ENCODE data around the gene VSIG10L2. TPM values are rescaled to one million over a fixed set of nuclear protein-coding genes. Genes with fewer than 3 reads are reported as not detected.
A peak's percentile ranks its signal among the peaks of the same experiment; 100 is the strongest.

Gene VSIG10L2
- total RNA-seq, 1 experiment from 2014 or later, result not detected

DNA sequence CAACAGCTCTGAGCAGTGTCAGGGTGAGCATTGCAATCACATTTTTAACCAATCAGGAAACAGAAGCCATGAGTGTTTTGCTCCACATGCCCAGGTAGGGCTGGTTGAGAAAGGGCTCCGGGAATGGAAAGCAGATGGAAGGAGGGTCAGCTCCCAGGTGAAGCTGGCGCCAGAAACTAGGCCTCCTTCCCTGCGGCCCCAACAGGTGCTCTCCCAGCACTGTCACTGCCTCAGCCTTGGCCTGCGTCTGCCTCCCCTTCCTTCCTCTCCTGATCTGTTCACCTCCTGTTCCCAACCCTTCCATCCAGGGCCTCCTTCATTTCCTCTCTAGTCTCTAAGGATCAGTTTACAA, 4.6 kb upstream of the VSIG10L2 start:
- no peak overlapping the region for H2AK5ac ChIP-seq (ENCODE audit: insufficient read length, low read length)
- H4K20me1 ChIP-seq (ENCODE audit: control insufficient read depth, insufficient read depth, insufficient read length), result no peaks in the 10 kb centered on the region
- H3K27ac ChIP-seq (ENCODE audit: insufficient read length, low read depth, low read length), result no peak overlapping the region
- H2AFZ ChIP-seq (ENCODE audit: low read length), result no peak overlapping the region
- peaks cover 3% of the 10 kb centered on the region; the same call in 1 of the 2 replicates for H3K4me1 ChIP-seq (ENCODE audit: insufficient read depth, low read length)
- H3K18ac ChIP-seq (ENCODE audit: insufficient read length, low read depth, low read length), result peak overlapping the region; percentile 83
- no peaks in the 10 kb centered on the region for H3K27me3 Mint-ChIP-seq (ENCODE audit: low read depth)
- no peak for DNase-seq
- no peak overlapping the region for H2BK5ac ChIP-seq (ENCODE audit: insufficient read length, low read length)
- no peak overlapping the region for H4K5ac ChIP-seq (ENCODE audit: insufficient read length, low read depth, low read length)
- no peak overlapping the region for H2BK120ac ChIP-seq (ENCODE audit: low read depth, low read length, poor library complexity, severe bottlenecking)
- WGBS (ENCODE audit: extremely low coverage, insufficient read length, low lambda C conversion rate), result no CpG with 5 or more reads among the region's 4 CpGs
- no peak overlapping the region for H4K8ac ChIP-seq (replicated peaks; ENCODE audit: insufficient read length, low read depth, low read length)
- H3K4me2 ChIP-seq (ENCODE audit: insufficient read depth, insufficient read length, low read length), result no peak overlapping the region
- no peak overlapping the region for H3K56ac ChIP-seq (ENCODE audit: insufficient read length, low read depth, low read length)
- H3K14ac ChIP-seq (ENCODE audit: insufficient read depth, low read length), result no peak overlapping the region
- no peaks in the 10 kb centered on the region for H3K79me1 ChIP-seq (ENCODE audit: insufficient read depth, low read depth, low read length, poor library complexity, severe bottlenecking)
- H3K4me1 Mint-ChIP-seq, result peaks cover 19 to 27% of the 10 kb centered on the region in 2 experiments
- no peaks in the 10 kb centered on the region for H3K9me3 Mint-ChIP-seq
- no peaks in the 10 kb centered on the region for H3K27me3 ChIP-seq (ENCODE audit: insufficient read depth, low read length)
- H3K4ac ChIP-seq (ENCODE audit: low read depth, low read length), result no peak overlapping the region
- peak overlapping the region in 1 of 3 experiments; percentile 80; a peak in 3 of 7 replicates for H3K27ac Mint-ChIP-seq
- no peak overlapping the region; a peak in 2 of 5 replicates for H3K4me3 Mint-ChIP-seq
- H2BK15ac ChIP-seq (ENCODE audit: low read depth, low read length), result no peak overlapping the region
- no peak overlapping the region for H3T11ph ChIP-seq (ENCODE audit: low read length)
- H2BK12ac ChIP-seq (ENCODE audit: insufficient read length, low read depth, low read length), result no peak overlapping the region
- no peak overlapping the region for H3K23ac ChIP-seq (ENCODE audit: insufficient read length, low read depth, low read length)
- no peaks in the 10 kb centered on the region for H3K23me2 ChIP-seq (ENCODE audit: insufficient read length, low read depth, low read length, poor library complexity, severe bottlenecking)
- H3K36me3 Mint-ChIP-seq (ENCODE audit: insufficient read depth in 1 of 3, low read depth in 3 of 3), result no peaks in the 10 kb centered on the region; a peak in 1 of 7 replicates
- no peak overlapping the region for H3K9ac ChIP-seq (ENCODE audit: extremely low read depth, insufficient read length, low read length)
- TF ChIP-seq, protein P1, sequence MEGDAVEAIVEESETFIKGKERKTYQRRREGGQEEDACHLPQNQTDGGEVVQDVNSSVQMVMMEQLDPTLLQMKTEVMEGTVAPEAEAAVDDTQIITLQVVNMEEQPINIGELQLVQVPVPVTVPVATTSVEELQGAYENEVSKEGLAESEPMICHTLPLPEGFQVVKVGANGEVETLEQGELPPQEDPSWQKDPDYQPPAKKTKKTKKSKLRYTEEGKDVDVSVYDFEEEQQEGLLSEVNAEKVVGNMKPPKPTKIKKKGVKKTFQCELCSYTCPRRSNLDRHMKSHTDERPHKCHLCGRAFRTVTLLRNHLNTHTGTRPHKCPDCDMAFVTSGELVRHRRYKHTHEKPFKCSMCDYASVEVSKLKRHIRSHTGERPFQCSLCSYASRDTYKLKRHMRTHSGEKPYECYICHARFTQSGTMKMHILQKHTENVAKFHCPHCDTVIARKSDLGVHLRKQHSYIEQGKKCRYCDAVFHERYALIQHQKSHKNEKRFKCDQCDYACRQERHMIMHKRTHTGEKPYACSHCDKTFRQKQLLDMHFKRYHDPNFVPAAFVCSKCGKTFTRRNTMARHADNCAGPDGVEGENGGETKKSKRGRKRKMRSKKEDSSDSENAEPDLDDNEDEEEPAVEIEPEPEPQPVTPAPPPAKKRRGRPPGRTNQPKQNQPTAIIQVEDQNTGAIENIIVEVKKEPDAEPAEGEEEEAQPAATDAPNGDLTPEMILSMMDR (conservative IDR thresholded peaks at IDR 0.05), result no peak
- no peak overlapping the region for H2BK20ac ChIP-seq (ENCODE audit: low read depth, low read length, poor library complexity, severe bottlenecking)
- H4K91ac ChIP-seq (ENCODE audit: insufficient read length, low read depth, low read length), result no peak overlapping the region
- no peaks in the 10 kb centered on the region for H3K9me3 ChIP-seq (ENCODE audit: control insufficient read depth, low read depth, low read length)
- H3K79me2 ChIP-seq (ENCODE audit: insufficient read depth, low read length), result no peaks in the 10 kb centered on the region

Measured in H9 (cell line).